HFFc6 (cell line): ENCODE results near the gene MAP4. TPM values are rescaled to one million over a fixed set of nuclear protein-coding genes. Genes with fewer than 3 reads are reported as not detected.
A peak's percentile ranks its signal among the peaks of the same experiment; 100 is the strongest.

Experiments
- DNase-seq: peaks from one replicate; pipeline ENCODE4 v3.0.0-alpha.2; 2018
- H3K27ac Mint-ChIP-seq: 2 replicates; pipeline ENCODE4 v1.8.0; 2020; ENCODE audit warnings: mild to moderate bottlenecking, mixed read lengths
- H3K27me3 Mint-ChIP-seq: 2 replicates; pipeline ENCODE4 v1.8.0; 2021; ENCODE audit warnings: mild to moderate bottlenecking, moderate library complexity, mixed read lengths; ENCODE audit not compliant: insufficient read depth
- H3K36me3 Mint-ChIP-seq: 2 replicates; pipeline ENCODE4 v1.8.0; 2021; ENCODE audit warnings: low read depth, mixed read lengths
- H3K4me1 Mint-ChIP-seq: 2 replicates; pipeline ENCODE4 v1.8.0; 2020; ENCODE audit warnings: low read depth, mixed read lengths
- H3K4me3 Mint-ChIP-seq: 2 replicates; pipeline ENCODE4 v1.8.0; 2020; ENCODE audit warnings: mild to moderate bottlenecking, moderate library complexity, mixed read lengths
- H3K9me3 Mint-ChIP-seq: 2 replicates; pipeline ENCODE4 v1.8.0; 2020; ENCODE audit warnings: mild to moderate bottlenecking, mixed read lengths
- total RNA-seq, 6 experiments: library from RNA; stranded (reverse); fragmentation: NEBNext Ultra II Directional; extraction: Animal tissue kit (Norgen Biotek cat#: 25700); gene quantifications; 2 replicates in 1 of 6; 3 replicates in 5 of 6; pipeline ENCODE4 v1.2.3, GENCODE V29; 2021
- TF ChIP-seq, protein P1 (sequence below): fragments of 200-600 bp; sonication (generic); IDR thresholded peaks from 2 replicates; pipeline ENCODE4 v1.5.0; 2021; ENCODE audit warnings: antibody characterized with exemption, mild to moderate bottlenecking

Gene MAP4
- total RNA-seq, 6 experiments from 2014 or later: 294 to 328 (median 312) TPM

- peak overlapping the region; percentile 23; the same call in 1 of the 2 replicates for H3K27ac Mint-ChIP-seq
- H3K36me3 Mint-ChIP-seq: peaks cover 27% of the 10 kb centered on the region; the same call in 1 of the 2 replicates
Measured at GRCh38 chr3:47854720-47855455, 161.3 kb downstream of the MAP4 start.

GRCh38 chr3:47854267-47854666 lies 161.9 kb downstream of the MAP4 start:
- Mint-ChIP-seq H3K9me3 (no peaks in the 10 kb centered on the region), H3K27ac (peak overlapping the region; percentile 23; the same call in 1 of the 2 replicates), H3K4me3 (no peak overlapping the region), H3K36me3 (peaks cover 27% of the 10 kb centered on the region; the same call in 1 of the 2 replicates), H3K4me1 (no peaks in the 10 kb centered on the region), H3K27me3 (peaks cover 29% of the 10 kb centered on the region)
- TF ChIP-seq, protein P1, sequence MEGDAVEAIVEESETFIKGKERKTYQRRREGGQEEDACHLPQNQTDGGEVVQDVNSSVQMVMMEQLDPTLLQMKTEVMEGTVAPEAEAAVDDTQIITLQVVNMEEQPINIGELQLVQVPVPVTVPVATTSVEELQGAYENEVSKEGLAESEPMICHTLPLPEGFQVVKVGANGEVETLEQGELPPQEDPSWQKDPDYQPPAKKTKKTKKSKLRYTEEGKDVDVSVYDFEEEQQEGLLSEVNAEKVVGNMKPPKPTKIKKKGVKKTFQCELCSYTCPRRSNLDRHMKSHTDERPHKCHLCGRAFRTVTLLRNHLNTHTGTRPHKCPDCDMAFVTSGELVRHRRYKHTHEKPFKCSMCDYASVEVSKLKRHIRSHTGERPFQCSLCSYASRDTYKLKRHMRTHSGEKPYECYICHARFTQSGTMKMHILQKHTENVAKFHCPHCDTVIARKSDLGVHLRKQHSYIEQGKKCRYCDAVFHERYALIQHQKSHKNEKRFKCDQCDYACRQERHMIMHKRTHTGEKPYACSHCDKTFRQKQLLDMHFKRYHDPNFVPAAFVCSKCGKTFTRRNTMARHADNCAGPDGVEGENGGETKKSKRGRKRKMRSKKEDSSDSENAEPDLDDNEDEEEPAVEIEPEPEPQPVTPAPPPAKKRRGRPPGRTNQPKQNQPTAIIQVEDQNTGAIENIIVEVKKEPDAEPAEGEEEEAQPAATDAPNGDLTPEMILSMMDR: no peak
- no peak for DNase-seq

More at GRCh38 chr3:47854720-47855455, 161.3 kb downstream of the MAP4 start:
- Mint-ChIP-seq H3K27me3 (peaks cover 24% of the 10 kb centered on the region), H3K4me3 (no peak overlapping the region), H3K9me3 (no peaks in the 10 kb centered on the region), H3K4me1 (no peaks in the 10 kb centered on the region)
- TF ChIP-seq, protein P1: peak; percentile 20; the same call in 1 of the 2 replicates
- DNase-seq: no peak

GRCh38 chr3:47852604-47853602 lies 163.3 kb downstream of the MAP4 start:
- TF ChIP-seq, protein P1: peak; percentile 26; the same call in 1 of the 2 replicates
- no peaks in the 10 kb centered on the region; the same call in 1 of the 2 replicates for H3K9me3 Mint-ChIP-seq
- no peaks in the 10 kb centered on the region for H3K4me1 Mint-ChIP-seq
- H3K4me3 Mint-ChIP-seq: no peak overlapping the region
- H3K36me3 Mint-ChIP-seq: peaks cover 21% of the 10 kb centered on the region; the same call in 1 of the 2 replicates
- no peak overlapping the region for H3K27ac Mint-ChIP-seq
- peaks cover 32% of the 10 kb centered on the region for H3K27me3 Mint-ChIP-seq
- no peak for DNase-seq

- Mint-ChIP-seq H3K36me3 (peaks cover 29% of the 10 kb centered on the region; the same call in 1 of the 2 replicates), H3K9me3 (no peaks in the 10 kb centered on the region; the same call in 1 of the 2 replicates), H3K27ac (peak overlapping the region; percentile 45), H3K4me3 (no peak overlapping the region; the same call in 1 of the 2 replicates), H3K4me1 (no peaks in the 10 kb centered on the region), H3K27me3 (peaks cover 41% of the 10 kb centered on the region)
- TF ChIP-seq, protein P1: no peak
- no peak for DNase-seq
Measured at GRCh38 chr3:47851888-47852603, 164.2 kb downstream of the MAP4 start.
